SK-N-SH treated with all-trans-retinoic acid at 6 μM for 48 hours (cell line): ENCODE data around the gene NEK10.
A peak's percentile ranks its signal among the peaks of the same experiment; 100 is the strongest.

Experiments used
- ATAC-seq: fragments of 200-7000 bp; cut with Tn5 transposase; 3 replicates; pipeline ENCODE4 v1.9.1; 2020; ENCODE audit warnings: mild to moderate bottlenecking, moderate library complexity
- ARNTL ChIP-seq: fragments of 450-650 bp; formaldehyde crosslinking; IDR thresholded peaks from 2 replicates; pipeline ENCODE4 v1.5.0; 2020; ENCODE audit warnings: low read depth, mild to moderate bottlenecking, moderate library complexity, borderline replicate concordance
- BACH2 ChIP-seq: fragments of 250-450 bp; sonication (Bioruptor Pico); IDR thresholded peaks from 2 replicates; pipeline ENCODE4 v1.9.0; 2021; ENCODE audit warnings: mild to moderate bottlenecking, borderline replicate concordance
- CSDC2 ChIP-seq: fragments of 250-450 bp; sonication (Bioruptor Pico); IDR thresholded peaks from 2 replicates; pipeline ENCODE4 v1.5.0; 2020; ENCODE audit warnings: mild to moderate bottlenecking, moderate library complexity
- ESRRG ChIP-seq: fragments of 250-450 bp; sonication (Bioruptor Pico); IDR thresholded peaks from 2 replicates; pipeline ENCODE4 v1.6.1; 2021; ENCODE audit warnings: mild to moderate bottlenecking
- GLIS3 ChIP-seq: fragments of 250-450 bp; sonication (Bioruptor Pico); IDR thresholded peaks from 2 replicates; pipeline ENCODE4 v1.5.0; 2020; ENCODE audit warnings: mild to moderate bottlenecking, moderate library complexity
- ISL1 ChIP-seq: fragments of 250-450 bp; sonication (Bioruptor Pico); IDR thresholded peaks from 2 replicates; pipeline ENCODE4 v2.1.2; 2022; ENCODE audit warnings: mild to moderate bottlenecking, moderate library complexity
- PPARA ChIP-seq: fragments of 250-450 bp; sonication (Bioruptor Pico); IDR thresholded peaks from 2 replicates; pipeline ENCODE4 v1.5.0; 2020; ENCODE audit warnings: mild to moderate bottlenecking, borderline replicate concordance
- RARB ChIP-seq: fragments of 250-450 bp; sonication (Bioruptor Pico); IDR thresholded peaks from 2 replicates; pipeline ENCODE4 v1.8.0; 2021; ENCODE audit warnings: mild to moderate bottlenecking, moderate library complexity
- SNAI2 ChIP-seq: fragments of 250-450 bp; sonication (Bioruptor Pico); IDR thresholded peaks from 2 replicates; pipeline ENCODE4 v1.5.0; 2020; ENCODE audit warnings: mild to moderate bottlenecking, moderate library complexity
- TCF4 ChIP-seq: fragments of 250-450 bp; sonication (Bioruptor Pico); IDR thresholded peaks from 2 replicates; pipeline ENCODE4 v1.8.0; 2021; ENCODE audit warnings: mild to moderate bottlenecking, moderate library complexity, borderline replicate concordance
- TOX ChIP-seq: fragments of 250-450 bp; sonication (Bioruptor Pico); IDR thresholded peaks from 2 replicates; pipeline ENCODE4 v1.8.0; 2021; ENCODE audit warnings: mild to moderate bottlenecking, moderate library complexity, borderline replicate concordance
- ZC3H10 ChIP-seq: fragments of 250-450 bp; sonication (Bioruptor Pico); IDR thresholded peaks from 2 replicates; pipeline ENCODE4 v1.5.1; 2021; ENCODE audit warnings: mild to moderate bottlenecking, moderate library complexity
- ZFP3 ChIP-seq: fragments of 250-450 bp; sonication (Bioruptor Pico); IDR thresholded peaks from 2 replicates; pipeline ENCODE4 v1.5.0; 2020; ENCODE audit warnings: mild to moderate bottlenecking, moderate library complexity
- ZFP30 ChIP-seq: fragments of 450-650 bp; formaldehyde crosslinking; IDR thresholded peaks from 2 replicates; pipeline ENCODE4 v1.5.0; 2022; ENCODE audit warnings: mild to moderate bottlenecking, moderate library complexity
- ZNF565 ChIP-seq: fragments of 450-650 bp; formaldehyde crosslinking; conservative IDR thresholded peaks from 2 replicates; pipeline ENCODE4 v1.5.0; 2020; ENCODE audit warnings: low read depth, mild to moderate bottlenecking, moderate library complexity
- ZNF8 ChIP-seq: fragments of 450-650 bp; formaldehyde crosslinking; IDR thresholded peaks from 2 replicates; pipeline ENCODE4 v1.5.0; 2020; ENCODE audit warnings: mild to moderate bottlenecking, moderate library complexity
- TF ChIP-seq, protein P1 (sequence below): fragments of 250-450 bp; sonication (Bioruptor Pico); IDR thresholded peaks from 2 replicates; pipeline ENCODE4 v1.8.0; 2021; ENCODE audit warnings: low read depth, mild to moderate bottlenecking, moderate library complexity, borderline replicate concordance
- TF ChIP-seq, protein P2 (sequence below): fragments of 250-450 bp; sonication (Bioruptor Pico); IDR thresholded peaks from 2 replicates; pipeline ENCODE4 v1.5.1; 2020; ENCODE audit warnings: low read depth, mild to moderate bottlenecking, moderate library complexity
- TF ChIP-seq, protein P3 (sequence below): fragments of 250-450 bp; sonication (Bioruptor Pico); IDR thresholded peaks from 2 replicates; pipeline ENCODE4 v1.5.1; 2021; ENCODE audit warnings: mild to moderate bottlenecking, moderate library complexity
- TF ChIP-seq, protein P4 (sequence below): fragments of 250-450 bp; sonication (Bioruptor Pico); IDR thresholded peaks from 2 replicates; pipeline ENCODE4 v1.5.0; 2020; ENCODE audit warnings: mild to moderate bottlenecking, moderate library complexity

NEK10 gene

DNA sequence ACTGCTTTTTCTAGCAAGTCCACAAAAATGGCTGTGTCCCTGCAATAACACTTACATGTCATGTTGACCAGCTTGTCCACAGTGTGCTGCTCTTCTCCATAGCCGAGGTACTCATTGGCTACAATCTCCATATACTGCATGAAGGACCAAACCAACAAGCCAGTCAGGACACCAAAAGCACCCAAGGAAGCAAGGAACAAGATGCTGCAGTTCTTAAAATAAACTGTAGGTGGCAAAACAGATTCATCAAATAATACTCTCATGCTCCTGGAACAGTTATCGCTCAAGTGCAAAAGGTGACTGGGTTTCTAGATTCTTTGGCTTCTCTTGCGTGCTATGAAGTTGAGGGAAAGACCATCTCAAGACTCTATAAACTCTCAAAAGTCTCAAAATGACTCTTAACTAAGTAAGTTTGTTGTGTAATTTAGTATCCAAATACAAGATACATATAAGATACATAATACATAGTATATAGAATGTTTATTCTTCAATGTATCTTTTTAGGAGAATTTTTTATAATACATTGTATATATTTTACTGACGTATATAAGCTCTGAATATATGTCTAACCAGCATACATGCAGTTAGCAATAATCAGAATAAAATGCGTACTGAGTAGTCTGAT lies 57.0 kb downstream of the NEK10 start:
- ATAC-seq, result peak; percentile 94

DNA sequence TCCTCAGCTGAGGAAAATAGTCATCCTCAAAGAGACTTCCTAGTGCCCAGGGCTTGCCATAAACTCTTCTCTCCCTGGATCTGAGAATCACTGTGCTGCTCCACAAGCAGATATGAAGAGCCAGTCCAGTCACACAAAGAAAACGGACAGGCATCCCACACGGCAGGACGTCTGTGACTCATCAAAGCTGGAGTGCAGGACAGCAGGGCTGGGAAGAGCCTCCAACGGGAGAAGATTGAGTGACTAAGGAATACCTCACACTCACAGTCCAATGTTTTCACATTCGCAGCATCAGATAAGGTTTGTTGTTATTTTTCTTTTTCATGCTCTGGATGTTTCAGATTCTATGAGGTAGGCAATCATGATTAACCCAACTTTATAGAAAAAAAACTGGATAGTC lies 57.8 kb downstream of the NEK10 start:
- TF ChIP-seq ISL1 (CRISPR knock-in tag), result peak; percentile 38; the same call in 1 of the 2 replicates
- TF ChIP-seq PPARA (CRISPR knock-in tag), result no peak
- TF ChIP-seq, all 23 proteins: peak for 1
- peak; percentile 98 for ATAC-seq

More for the DNA sequence above, 57.0 kb downstream of the NEK10 start:
- TF ChIP-seq TCF4 (CRISPR knock-in tag) (no peak), TOX (CRISPR knock-in tag) (no peak), ARNTL (no peak), GLIS3 (CRISPR knock-in tag) (no peak), ZNF565 (CRISPR knock-in tag) (no peak), BACH2 (CRISPR knock-in tag) (no peak)
- TF ChIP-seq, protein P1, sequence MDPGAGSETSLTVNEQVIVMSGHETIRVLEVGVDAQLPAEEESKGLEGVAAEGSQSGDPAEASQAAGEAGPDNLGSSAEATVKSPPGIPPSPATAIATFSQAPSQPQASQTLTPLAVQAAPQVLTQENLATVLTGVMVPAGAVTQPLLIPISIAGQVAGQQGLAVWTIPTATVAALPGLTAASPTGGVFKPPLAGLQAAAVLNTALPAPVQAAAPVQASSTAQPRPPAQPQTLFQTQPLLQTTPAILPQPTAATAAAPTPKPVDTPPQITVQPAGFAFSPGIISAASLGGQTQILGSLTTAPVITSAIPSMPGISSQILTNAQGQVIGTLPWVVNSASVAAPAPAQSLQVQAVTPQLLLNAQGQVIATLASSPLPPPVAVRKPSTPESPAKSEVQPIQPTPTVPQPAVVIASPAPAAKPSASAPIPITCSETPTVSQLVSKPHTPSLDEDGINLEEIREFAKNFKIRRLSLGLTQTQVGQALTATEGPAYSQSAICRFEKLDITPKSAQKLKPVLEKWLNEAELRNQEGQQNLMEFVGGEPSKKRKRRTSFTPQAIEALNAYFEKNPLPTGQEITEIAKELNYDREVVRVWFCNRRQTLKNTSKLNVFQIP (CRISPR knock-in tag), result no peak

DNA sequence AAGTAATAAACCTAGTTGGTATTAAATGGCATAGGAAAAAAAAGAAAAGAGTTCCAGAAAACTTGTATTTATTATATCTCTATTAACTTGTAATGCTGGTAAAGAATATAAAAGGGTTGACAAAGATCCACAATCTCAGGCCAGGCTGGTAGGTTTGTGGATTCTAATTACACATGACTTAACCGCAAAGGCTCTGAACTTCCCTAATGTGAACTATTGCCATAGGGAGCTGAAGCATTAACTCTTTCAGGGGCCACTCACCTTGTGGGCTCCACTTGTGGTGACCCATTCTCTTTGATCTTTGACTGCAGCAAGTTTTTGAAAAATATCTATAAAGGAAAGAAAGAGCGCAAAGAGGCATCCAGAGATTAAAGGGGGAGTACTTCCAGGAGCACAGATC lies 58.5 kb downstream of the NEK10 start:
- no peak for TF ChIP-seq ZC3H10
- no peak for TF ChIP-seq ESRRG
- TF ChIP-seq ZFP3 (CRISPR knock-in tag), result no peak
- no peak for TF ChIP-seq SNAI2 (CRISPR knock-in tag)
- TF ChIP-seq RARB (CRISPR knock-in tag), result no peak
- no peak for TF ChIP-seq ARNTL
- TF ChIP-seq, protein P2, sequence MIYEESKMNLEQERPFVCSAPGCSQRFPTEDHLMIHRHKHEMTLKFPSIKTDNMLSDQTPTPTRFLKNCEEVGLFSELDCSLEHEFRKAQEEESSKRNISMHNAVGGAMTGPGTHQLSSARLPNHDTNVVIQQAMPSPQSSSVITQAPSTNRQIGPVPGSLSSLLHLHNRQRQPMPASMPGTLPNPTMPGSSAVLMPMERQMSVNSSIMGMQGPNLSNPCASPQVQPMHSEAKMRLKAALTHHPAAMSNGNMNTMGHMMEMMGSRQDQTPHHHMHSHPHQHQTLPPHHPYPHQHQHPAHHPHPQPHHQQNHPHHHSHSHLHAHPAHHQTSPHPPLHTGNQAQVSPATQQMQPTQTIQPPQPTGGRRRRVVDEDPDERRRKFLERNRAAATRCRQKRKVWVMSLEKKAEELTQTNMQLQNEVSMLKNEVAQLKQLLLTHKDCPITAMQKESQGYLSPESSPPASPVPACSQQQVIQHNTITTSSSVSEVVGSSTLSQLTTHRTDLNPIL, result no peak
- TF ChIP-seq, protein P3, sequence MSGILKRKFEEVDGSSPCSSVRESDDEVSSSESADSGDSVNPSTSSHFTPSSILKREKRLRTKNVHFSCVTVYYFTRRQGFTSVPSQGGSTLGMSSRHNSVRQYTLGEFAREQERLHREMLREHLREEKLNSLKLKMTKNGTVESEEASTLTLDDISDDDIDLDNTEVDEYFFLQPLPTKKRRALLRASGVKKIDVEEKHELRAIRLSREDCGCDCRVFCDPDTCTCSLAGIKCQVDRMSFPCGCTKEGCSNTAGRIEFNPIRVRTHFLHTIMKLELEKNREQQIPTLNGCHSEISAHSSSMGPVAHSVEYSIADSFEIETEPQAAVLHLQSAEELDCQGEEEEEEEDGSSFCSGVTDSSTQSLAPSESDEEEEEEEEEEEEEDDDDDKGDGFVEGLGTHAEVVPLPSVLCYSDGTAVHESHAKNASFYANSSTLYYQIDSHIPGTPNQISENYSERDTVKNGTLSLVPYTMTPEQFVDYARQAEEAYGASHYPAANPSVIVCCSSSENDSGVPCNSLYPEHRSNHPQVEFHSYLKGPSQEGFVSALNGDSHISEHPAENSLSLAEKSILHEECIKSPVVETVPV, result no peak
- no peak for TF ChIP-seq ZNF8 (CRISPR knock-in tag)
- TF ChIP-seq ISL1 (CRISPR knock-in tag), result no peak
- TF ChIP-seq BACH2 (CRISPR knock-in tag), result no peak
- TF ChIP-seq, protein P1 (CRISPR knock-in tag), result no peak
- TF ChIP-seq GLIS3 (CRISPR knock-in tag), result no peak
- no peak for TF ChIP-seq ZFP30 (CRISPR knock-in tag)
- TF ChIP-seq CSDC2 (CRISPR knock-in tag), result no peak
- no peak for ATAC-seq

DNA sequence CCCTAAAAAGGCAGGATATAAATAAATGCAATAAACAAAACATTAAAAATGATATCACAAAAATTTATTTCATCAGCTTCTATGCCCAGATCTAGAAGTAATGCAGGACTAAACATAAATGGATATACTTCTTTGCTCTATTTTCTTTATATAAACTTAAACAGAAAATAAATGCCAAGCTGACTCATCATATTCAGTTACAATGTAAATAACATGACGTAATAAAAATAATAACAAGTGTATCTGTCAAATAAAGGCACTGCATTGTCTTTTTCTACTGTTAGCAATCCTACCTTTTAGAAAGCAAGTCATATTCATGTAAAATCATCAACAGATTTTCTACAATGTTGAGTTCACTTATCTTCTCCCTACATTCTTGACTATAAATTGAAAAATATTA lies 61.6 kb downstream of the NEK10 start:
- no peak for ATAC-seq
- no peak for TF ChIP-seq ZNF8 (CRISPR knock-in tag)

DNA sequence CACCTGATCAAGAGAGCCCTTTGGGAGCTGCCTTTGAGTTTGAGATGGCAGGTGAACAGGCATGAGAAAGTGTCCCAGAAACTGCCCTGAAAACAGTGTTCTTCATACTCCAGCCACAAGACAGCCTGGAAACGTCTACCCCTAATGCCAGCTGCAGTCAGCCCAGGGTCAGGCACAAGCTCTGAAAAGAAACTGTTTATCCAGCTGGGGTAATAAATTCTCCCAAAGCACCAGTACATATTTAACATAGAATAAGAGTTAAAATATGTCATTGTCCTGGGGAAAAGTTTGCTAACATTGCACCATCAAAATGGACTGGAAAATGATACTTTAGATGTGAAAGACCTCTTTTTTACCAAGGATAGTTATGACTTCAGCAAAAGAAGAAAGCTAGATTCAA lies 66.3 kb downstream of the NEK10 start:
- ATAC-seq, result no peak
- TF ChIP-seq ESRRG (no peak), BACH2 (CRISPR knock-in tag) (no peak), ISL1 (CRISPR knock-in tag) (no peak), ZNF565 (CRISPR knock-in tag) (no peak), ZC3H10 (no peak), ARNTL (no peak), GLIS3 (CRISPR knock-in tag) (no peak), ZFP3 (CRISPR knock-in tag) (no peak)
- TF ChIP-seq, protein P1 (CRISPR knock-in tag), result no peak
- TF ChIP-seq, protein P4, sequence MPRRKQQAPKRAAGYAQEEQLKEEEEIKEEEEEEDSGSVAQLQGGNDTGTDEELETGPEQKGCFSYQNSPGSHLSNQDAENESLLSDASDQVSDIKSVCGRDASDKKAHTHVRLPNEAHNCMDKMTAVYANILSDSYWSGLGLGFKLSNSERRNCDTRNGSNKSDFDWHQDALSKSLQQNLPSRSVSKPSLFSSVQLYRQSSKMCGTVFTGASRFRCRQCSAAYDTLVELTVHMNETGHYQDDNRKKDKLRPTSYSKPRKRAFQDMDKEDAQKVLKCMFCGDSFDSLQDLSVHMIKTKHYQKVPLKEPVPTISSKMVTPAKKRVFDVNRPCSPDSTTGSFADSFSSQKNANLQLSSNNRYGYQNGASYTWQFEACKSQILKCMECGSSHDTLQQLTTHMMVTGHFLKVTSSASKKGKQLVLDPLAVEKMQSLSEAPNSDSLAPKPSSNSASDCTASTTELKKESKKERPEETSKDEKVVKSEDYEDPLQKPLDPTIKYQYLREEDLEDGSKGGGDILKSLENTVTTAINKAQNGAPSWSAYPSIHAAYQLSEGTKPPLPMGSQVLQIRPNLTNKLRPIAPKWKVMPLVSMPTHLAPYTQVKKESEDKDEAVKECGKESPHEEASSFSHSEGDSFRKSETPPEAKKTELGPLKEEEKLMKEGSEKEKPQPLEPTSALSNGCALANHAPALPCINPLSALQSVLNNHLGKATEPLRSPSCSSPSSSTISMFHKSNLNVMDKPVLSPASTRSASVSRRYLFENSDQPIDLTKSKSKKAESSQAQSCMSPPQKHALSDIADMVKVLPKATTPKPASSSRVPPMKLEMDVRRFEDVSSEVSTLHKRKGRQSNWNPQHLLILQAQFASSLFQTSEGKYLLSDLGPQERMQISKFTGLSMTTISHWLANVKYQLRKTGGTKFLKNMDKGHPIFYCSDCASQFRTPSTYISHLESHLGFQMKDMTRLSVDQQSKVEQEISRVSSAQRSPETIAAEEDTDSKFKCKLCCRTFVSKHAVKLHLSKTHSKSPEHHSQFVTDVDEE, result no peak
- TF ChIP-seq, protein P3, result no peak
